ENCODE data around the gene HOXD3.

- TF ChIP-seq CTCF (IDR thresholded peaks at IDR 0.05; ENCODE audit: control extremely low read depth in 1 of 3, insufficient read depth in 1 of 3, low read depth in 1 of 3, low read length in 3 of 3) (peak; percentile 56 to 67 (median 64)), RXRA (IDR thresholded peaks at IDR 0.05; ENCODE audit: insufficient read depth, low read depth, low read length) (no peak), JUND (IDR thresholded peaks at IDR 0.05; ENCODE audit: low read length) (no peak), KDM1A (IDR thresholded peaks at IDR 0.05; ENCODE audit: borderline replicate concordance, low read length) (no peak)
Observed at GRCh38 chr2:176118601-176119339, 38.3 kb upstream of the HOXD3 start.
